GM06990 (cell line): ENCODE results near the gene CPNE2.

Source experiments
- DNase-seq: peaks from one replicate; pipeline ENCODE4 v3.0.0-alpha.2; 2011; ENCODE audit not compliant: insufficient read length; ENCODE audit errors: extremely low read depth
- H3K27me3 ChIP-seq: replicated peaks from 2 replicates; pipeline ENCODE4 v1.6.0; 2011; ENCODE audit warnings: low read length; ENCODE audit not compliant: control insufficient read depth, insufficient read depth
- H3K36me3 ChIP-seq: 2 replicates; pipeline ENCODE4 v1.5.1; 2011; ENCODE audit warnings: low read length; ENCODE audit not compliant: control insufficient read depth, insufficient read depth
- H3K4me3 ChIP-seq: replicated peaks from 2 replicates; pipeline ENCODE4 v1.5.1; 2011; ENCODE audit warnings: low read depth, mild to moderate bottlenecking, control low read depth, low read length
- TF ChIP-seq, protein P1 (sequence below): IDR thresholded peaks from 2 replicates; pipeline ENCODE4 v1.5.1; 2011; ENCODE audit warnings: low read length, control low read depth, mild to moderate bottlenecking, inconsistent platforms; ENCODE audit not compliant: insufficient read depth, poor library complexity, severe bottlenecking

The CPNE2 gene

DNA sequence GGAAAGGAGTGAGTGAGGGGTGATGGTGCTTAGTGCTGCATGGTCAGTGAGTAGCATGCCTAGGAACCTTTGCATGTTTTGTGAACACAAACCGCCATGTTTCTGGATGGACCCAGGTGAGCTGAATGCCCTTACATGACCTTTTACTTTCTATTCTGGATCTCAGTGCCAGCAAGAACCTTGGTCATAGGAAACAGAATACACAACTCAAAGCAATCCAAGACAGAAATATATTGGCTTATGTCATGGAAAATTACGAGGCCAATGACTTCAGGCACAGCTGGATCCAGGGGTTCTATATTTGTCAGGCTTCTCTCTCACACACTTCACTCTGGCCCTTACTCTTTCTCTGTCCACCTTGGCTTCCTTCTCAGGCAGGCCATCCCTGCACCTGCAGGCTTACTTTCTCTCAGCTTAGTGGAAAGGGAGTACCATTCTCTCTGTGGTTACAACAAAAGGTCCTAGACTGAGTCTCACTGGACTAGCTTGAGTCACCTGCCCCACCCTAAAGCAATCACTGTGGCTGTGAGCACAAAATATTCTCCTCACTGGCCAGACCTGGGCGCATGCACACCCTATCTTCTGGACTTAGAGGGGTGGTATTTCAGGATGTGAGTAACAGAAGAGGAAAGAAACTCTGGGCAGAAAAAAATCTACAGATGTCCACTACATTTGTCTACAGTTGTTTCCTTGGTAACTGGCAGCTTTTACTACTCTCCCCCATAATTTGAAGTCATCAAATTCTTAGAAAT lies 20.4 kb upstream of the CPNE2 start:
- H3K36me3 ChIP-seq, result peaks cover 17% of the 10 kb centered on the region
- TF ChIP-seq, protein P1, sequence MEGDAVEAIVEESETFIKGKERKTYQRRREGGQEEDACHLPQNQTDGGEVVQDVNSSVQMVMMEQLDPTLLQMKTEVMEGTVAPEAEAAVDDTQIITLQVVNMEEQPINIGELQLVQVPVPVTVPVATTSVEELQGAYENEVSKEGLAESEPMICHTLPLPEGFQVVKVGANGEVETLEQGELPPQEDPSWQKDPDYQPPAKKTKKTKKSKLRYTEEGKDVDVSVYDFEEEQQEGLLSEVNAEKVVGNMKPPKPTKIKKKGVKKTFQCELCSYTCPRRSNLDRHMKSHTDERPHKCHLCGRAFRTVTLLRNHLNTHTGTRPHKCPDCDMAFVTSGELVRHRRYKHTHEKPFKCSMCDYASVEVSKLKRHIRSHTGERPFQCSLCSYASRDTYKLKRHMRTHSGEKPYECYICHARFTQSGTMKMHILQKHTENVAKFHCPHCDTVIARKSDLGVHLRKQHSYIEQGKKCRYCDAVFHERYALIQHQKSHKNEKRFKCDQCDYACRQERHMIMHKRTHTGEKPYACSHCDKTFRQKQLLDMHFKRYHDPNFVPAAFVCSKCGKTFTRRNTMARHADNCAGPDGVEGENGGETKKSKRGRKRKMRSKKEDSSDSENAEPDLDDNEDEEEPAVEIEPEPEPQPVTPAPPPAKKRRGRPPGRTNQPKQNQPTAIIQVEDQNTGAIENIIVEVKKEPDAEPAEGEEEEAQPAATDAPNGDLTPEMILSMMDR, result no peak
- DNase-seq, result no peak

DNA sequence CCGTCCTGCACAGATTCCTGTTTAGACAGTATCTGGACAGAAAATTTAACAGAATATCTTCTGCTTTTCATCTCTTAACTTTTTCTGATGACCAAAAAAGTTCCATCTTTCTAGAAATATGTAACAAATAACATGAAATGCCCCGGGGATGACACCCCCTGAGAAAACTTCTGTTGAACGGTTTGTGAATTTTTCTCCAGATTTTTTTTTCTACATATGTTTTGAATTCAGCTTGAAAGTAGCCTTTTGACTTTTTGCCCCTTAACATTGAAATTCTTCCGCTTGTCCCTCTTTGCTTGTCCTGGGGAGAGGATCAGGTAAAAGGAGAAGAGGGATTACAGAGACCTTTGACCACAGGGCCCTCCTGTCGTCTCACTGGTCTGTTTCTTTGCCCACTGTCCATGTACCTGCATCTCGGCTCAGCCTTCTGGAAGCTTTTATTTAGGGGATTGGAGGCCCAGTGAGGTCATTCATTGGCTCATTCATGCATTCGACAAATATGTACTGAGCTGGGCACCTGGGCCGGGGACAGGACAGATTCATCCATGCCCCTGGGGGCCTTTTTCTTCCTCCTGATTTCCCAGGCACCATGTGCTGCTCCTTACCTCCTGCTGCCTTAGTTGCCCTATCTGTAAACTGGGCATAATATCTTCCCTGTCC lies 19.6 kb upstream of the CPNE2 start:
- TF ChIP-seq, protein P1, result no peak
- Histone ChIP-seq H3K4me3 (no peak overlapping the region), H3K36me3 (peaks cover 17% of the 10 kb centered on the region), H3K27me3 (no peaks in the 10 kb centered on the region)
- DNase-seq, result no peak

More for the DNA sequence above, 20.4 kb upstream of the CPNE2 start:
- H3K27me3 ChIP-seq, result no peaks in the 10 kb centered on the region
- no peak overlapping the region for H3K4me3 ChIP-seq

DNA sequence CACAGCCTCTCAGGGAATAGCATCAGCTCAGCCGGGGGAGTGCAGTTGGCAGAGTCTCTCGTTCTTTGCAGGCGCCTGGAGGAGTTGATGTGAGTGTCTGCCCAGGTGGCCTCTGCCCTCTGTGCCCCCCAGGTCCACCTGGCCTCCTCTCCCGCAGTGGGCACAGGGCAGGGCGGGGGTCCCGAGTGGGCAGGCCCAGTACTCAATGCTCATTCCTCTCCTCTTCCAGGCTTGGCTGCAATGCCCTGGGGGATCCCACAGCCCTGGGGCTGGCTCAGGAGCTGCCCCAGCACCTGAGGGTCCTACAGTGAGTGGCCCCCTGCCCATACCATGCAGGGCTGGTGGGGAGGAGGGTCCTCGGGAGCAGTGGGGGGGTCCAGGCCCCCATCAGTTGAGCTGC lies 14.7 kb upstream of the CPNE2 start:
- Histone ChIP-seq H3K27me3 (no peaks in the 10 kb centered on the region), H3K4me3 (no peak overlapping the region), H3K36me3 (peaks cover 26% of the 10 kb centered on the region)
- DNase-seq, result no peak
- TF ChIP-seq, protein P1, result no peak

DNA sequence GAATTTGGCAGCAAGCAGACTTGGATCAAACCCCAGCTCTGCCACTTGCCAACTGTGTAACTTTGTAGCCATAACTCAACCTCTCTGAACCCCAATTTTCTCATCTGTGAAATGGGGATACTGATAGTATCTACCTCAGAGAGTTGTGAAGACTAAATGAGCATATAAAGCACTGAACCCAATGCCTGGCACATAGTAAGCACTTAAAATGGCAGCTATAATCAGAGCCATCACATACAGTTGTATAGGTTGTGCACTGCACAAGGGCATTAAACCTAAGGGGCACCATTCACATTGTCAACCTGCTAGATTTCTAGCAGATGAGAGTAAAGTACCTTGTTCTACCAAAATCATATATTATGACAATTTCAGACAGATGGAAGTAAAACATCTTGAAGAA lies 10.6 kb upstream of the CPNE2 start:
- TF ChIP-seq, protein P1, result no peak
- DNase-seq, result no peak
- Histone ChIP-seq H3K4me3 (no peak overlapping the region), H3K27me3 (no peaks in the 10 kb centered on the region), H3K36me3 (peaks cover 22% of the 10 kb centered on the region)

DNA sequence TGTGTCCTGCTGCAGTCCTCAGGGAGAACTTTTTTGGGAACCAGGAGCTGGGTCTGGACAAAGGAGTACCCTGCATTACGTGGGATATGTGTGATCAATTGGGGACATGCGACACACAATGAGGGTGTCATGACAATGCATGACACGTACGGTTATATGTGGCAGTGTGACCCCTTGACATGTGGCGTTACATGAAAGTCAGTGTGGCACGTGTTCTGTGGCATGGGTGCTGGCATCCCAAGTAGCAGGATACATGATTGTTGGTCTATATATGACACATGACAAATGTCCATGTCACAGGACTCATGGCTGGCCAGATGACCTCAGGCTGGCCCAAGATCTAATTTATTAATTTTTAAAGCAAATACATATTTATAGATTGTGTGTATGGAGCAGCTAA lies 9.7 kb upstream of the CPNE2 start:
- H3K4me3 ChIP-seq, result no peak overlapping the region
- TF ChIP-seq, protein P1, result no peak
- peaks cover 18% of the 10 kb centered on the region for H3K36me3 ChIP-seq
- H3K27me3 ChIP-seq, result no peaks in the 10 kb centered on the region
- DNase-seq, result no peak
